ENCODE data around the gene SDS. TPM values are rescaled to one million over a fixed set of nuclear protein-coding genes. Genes with fewer than 3 reads are reported as not detected.
A peak's percentile ranks its signal among the peaks of the same experiment; 100 is the strongest.

The SDS gene
- total RNA-seq, 1 experiment from 2014 or later, result not detected

DNA sequence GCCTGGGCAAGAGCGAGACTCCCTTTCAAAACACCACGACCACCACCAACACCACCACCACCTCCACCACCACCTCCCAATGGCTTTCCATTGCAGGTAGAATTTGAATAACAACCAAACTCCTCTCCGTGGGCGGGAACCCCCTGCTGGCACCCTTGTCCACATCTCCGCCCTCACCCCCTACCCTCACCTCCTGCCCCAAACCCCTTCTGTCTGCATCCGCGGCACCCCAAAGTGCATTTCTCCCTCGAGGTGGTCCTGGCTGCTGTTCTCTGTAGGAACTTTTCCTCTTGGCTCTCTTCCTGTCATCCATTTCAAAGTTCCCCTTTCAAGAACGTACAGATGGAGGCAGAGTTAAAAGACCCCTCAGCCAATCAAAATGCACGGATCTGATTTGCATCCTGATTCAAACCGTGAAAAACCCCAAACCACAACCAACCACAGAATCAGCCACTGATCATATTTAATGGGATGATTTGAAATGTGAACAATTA, 22.3 kb upstream of the SDS start:
- intact Hi-C loops (cut with micrococcal nuclease), result loop anchor here (1.0 to 10.0 kb wide), 5 partner anchors 42 to 381 kb away; partner anchors contain the start of gene PLBD2
- no peaks in the 10 kb centered on the region for H3K27me3 Mint-ChIP-seq (ENCODE audit: insufficient read depth, unreplicated experiment)
- no TSS peak for BruUV-seq (replicated peaks)
- H3K4me3 Mint-ChIP-seq (ENCODE audit: unreplicated experiment), result no peak overlapping the region
- no peak for DNase-seq (ENCODE audit: unreplicated experiment)
- peaks cover 5% of the 10 kb centered on the region for H3K4me1 Mint-ChIP-seq (ENCODE audit: insufficient read depth, unreplicated experiment)
- POLR2A ChIA-PET, result no interaction called here
- H3K9me3 Mint-ChIP-seq (ENCODE audit: unreplicated experiment), result peaks cover 10% of the 10 kb centered on the region
- TF ChIP-seq, protein P1, sequence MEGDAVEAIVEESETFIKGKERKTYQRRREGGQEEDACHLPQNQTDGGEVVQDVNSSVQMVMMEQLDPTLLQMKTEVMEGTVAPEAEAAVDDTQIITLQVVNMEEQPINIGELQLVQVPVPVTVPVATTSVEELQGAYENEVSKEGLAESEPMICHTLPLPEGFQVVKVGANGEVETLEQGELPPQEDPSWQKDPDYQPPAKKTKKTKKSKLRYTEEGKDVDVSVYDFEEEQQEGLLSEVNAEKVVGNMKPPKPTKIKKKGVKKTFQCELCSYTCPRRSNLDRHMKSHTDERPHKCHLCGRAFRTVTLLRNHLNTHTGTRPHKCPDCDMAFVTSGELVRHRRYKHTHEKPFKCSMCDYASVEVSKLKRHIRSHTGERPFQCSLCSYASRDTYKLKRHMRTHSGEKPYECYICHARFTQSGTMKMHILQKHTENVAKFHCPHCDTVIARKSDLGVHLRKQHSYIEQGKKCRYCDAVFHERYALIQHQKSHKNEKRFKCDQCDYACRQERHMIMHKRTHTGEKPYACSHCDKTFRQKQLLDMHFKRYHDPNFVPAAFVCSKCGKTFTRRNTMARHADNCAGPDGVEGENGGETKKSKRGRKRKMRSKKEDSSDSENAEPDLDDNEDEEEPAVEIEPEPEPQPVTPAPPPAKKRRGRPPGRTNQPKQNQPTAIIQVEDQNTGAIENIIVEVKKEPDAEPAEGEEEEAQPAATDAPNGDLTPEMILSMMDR (IDR thresholded peaks at IDR 0.05; ENCODE audit: unreplicated experiment), result no peak
- no peaks in the 10 kb centered on the region for H3K36me3 Mint-ChIP-seq (ENCODE audit: insufficient read depth, unreplicated experiment)
- CTCF ChIA-PET, result interaction anchor here (0.5 to 2.8 kb wide), 36 partner anchors 8 to 971 kb away, joined by 3 to 15 read pairs (median 4); partner anchors contain the start of gene SDS
- no peak overlapping the region for H3K27ac Mint-ChIP-seq (ENCODE audit: low read depth, unreplicated experiment)

DNA sequence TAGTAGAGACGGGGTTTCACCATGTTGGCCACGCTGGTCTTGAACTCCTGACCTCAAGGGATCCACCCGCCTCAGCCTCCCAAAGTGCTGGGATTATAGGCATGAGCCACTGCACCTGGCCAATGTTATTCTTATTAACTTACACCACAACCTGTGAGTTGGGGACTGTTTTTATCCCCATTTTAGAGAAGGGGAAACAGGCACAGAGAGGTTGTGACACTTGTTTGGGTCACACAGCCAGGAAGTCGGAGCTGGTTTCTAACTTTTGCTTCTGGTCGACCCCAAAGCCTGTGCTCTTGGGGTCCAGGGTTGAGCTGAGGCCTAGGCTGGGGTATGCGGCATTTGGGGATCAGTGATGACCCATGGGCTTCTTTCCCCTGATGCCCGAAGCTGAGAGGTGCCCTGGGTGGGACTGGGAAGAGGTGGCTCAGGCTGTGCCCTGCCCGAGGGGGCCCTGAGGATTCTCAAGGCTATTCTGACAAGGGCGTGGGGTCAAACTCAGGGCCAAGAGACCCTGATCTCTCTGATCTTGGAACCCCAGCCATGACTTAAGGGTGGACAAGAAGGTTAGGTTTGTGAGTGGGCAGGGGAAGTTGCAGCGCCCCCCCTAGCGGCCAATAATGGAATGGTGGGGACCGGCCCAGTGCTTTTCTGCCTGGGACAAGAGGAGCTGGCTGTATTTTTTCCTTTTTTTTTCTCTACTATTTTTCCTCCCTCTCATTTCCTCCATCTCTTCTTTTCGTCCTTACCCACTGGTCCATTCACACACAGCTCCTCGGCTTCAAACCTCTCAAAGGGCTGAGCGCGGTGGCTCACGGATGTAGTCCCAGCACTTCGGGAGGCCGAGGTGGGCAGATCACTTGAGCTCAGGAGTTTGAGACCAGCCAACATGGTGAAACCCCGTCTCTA, 21.5 kb upstream of the SDS start:
- no peaks in the 10 kb centered on the region for H3K36me3 Mint-ChIP-seq (ENCODE audit: insufficient read depth, unreplicated experiment)
- intact Hi-C loops (cut with micrococcal nuclease), result loop anchor here (1.0 to 10.0 kb wide), 6 partner anchors 41 to 380 kb away; partner anchors contain the start of gene PLBD2
- CTCF ChIA-PET, result interaction anchor here (0.5 to 2.8 kb wide), 48 partner anchors 9 to 972 kb away, joined by 3 to 15 read pairs (median 3); partner anchors contain the start of genes PLBD2 and SDS
- BruUV-seq (replicated peaks), result no TSS peak
- peaks cover 7% of the 10 kb centered on the region for H3K9me3 Mint-ChIP-seq (ENCODE audit: unreplicated experiment)
- no peaks in the 10 kb centered on the region for H3K27me3 Mint-ChIP-seq (ENCODE audit: insufficient read depth, unreplicated experiment)
- H3K4me3 Mint-ChIP-seq (ENCODE audit: unreplicated experiment), result no peak overlapping the region
- POLR2A ChIA-PET, result interaction anchor here (0.7 kb wide), 1 partner anchor 90 kb away, joined by 4 read pairs; no protein-coding TSS in a partner anchor
- TF ChIP-seq, protein P1 (IDR thresholded peaks at IDR 0.05; ENCODE audit: unreplicated experiment), result peak; percentile 83
- no peak overlapping the region for H3K27ac Mint-ChIP-seq (ENCODE audit: low read depth, unreplicated experiment)
- H3K4me1 Mint-ChIP-seq (ENCODE audit: insufficient read depth, unreplicated experiment), result peaks cover 5% of the 10 kb centered on the region
- DNase-seq (ENCODE audit: unreplicated experiment), result peak; percentile 54

DNA sequence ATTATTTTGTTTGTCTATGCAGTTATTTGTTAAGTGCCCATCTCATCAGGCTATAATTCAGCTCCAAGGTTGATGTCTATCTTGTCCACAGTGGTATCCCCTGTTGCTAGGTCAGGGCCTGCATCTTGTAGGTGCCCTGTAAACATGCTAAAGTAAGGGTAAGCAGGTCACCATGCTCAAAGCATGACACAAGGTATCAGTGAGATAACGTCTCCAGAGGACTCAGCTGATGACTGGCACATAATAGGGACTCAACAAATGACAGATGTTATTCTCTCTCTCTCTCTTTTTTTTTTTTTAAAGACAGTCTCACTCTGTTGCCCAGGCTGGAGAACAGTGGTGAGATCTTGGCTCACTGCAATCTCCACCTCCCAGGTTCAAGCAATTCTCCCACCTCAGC, 20.8 kb upstream of the SDS start:
- no peak overlapping the region for H3K4me3 Mint-ChIP-seq (ENCODE audit: unreplicated experiment)
- intact Hi-C loops (cut with micrococcal nuclease), result loop anchor here (2.0 to 10.0 kb wide), 3 partner anchors 66 to 380 kb away; partner anchors contain the start of gene PLBD2
- no peaks in the 10 kb centered on the region for H3K9me3 Mint-ChIP-seq (ENCODE audit: unreplicated experiment)
- no peaks in the 10 kb centered on the region for H3K27me3 Mint-ChIP-seq (ENCODE audit: insufficient read depth, unreplicated experiment)
- DNase-seq (ENCODE audit: unreplicated experiment), result no peak
- TF ChIP-seq, protein P1 (IDR thresholded peaks at IDR 0.05; ENCODE audit: unreplicated experiment), result no peak
- ChIA-PET CTCF (interaction anchor here (0.5 to 2.8 kb wide), 22 partner anchors 10 to 1002 kb away, joined by 3 to 15 read pairs (median 4); partner anchors contain the start of gene PLBD2), POLR2A (no interaction called here)
- H3K4me1 Mint-ChIP-seq (ENCODE audit: insufficient read depth, unreplicated experiment), result peaks cover 5% of the 10 kb centered on the region
- BruUV-seq (replicated peaks), result no TSS peak
- no peak overlapping the region for H3K27ac Mint-ChIP-seq (ENCODE audit: low read depth, unreplicated experiment)
- H3K36me3 Mint-ChIP-seq (ENCODE audit: insufficient read depth, unreplicated experiment), result no peaks in the 10 kb centered on the region

Data from MCF 10A (cell line).